ENCODE measurements around the gene ATP6V0D1.

- TF ChIP-seq CTCF (IDR thresholded peaks at IDR 0.05) (no peak), EZH2 (IDR thresholded peaks at IDR 0.05; ENCODE audit: borderline replicate concordance, insufficient read depth, low read depth, low read length, poor library complexity, severe bottlenecking) (no peak)
These were observed 17.3 kb downstream of the ATP6V0D1 start for GRCh38 chr16:67463691-67464090.
